CD4-positive, alpha-beta memory T cell (primary cell): ENCODE results near the gene DDRGK1. TPM values are rescaled to one million over a fixed set of nuclear protein-coding genes. Genes with fewer than 3 reads are reported as not detected.
"Not testable (repeated sequence)": the region's sequence is repeated elsewhere in the genome, so short reads cannot be mapped to it uniquely, and the experiment has no call there.

Experiments used
- CTCF ChIA-PET: fragments of 350-600 bp; sonication (Branson Sonifier 250); formaldehyde crosslinking; loops from one replicate; lab custom pipeline; 2021; ENCODE audit warnings: inconsistent platforms; ENCODE audit not compliant: partially characterized antibody; lab: Charles Lee
- POLR2A ChIA-PET: fragments of 350-600 bp; sonication (Branson Sonifier 250); formaldehyde crosslinking; loops from one replicate; lab custom pipeline; 2021; ENCODE audit not compliant: partially characterized antibody; lab: Charles Lee
- DNase-seq, 5 donors: peaks; one replicate each; pipeline versions ENCODE4 v3.0.0 to v3.0.0-alpha.2; 2020 to 2022; ENCODE audit warnings: mixed read lengths in 1 of 5
- H3K27ac ChIP-seq: one replicate; pipeline ENCODE4 v1.7.0; 2013; ENCODE audit warnings: low read depth, low read length
- H3K27me3 ChIP-seq: 2 replicates; pipeline ENCODE4 v1.7.0; 2013; ENCODE audit warnings: mild to moderate bottlenecking, low read length, moderate library complexity; ENCODE audit not compliant: insufficient read depth
- H3K36me3 ChIP-seq: 2 replicates; pipeline ENCODE4 v1.7.0; 2013; ENCODE audit warnings: mild to moderate bottlenecking, low read length, moderate library complexity; ENCODE audit not compliant: insufficient read depth
- H3K4me1 ChIP-seq: 2 replicates; pipeline ENCODE4 v1.7.0; 2013; ENCODE audit warnings: mild to moderate bottlenecking, low read length, moderate library complexity; ENCODE audit not compliant: insufficient read depth
- H3K4me3 ChIP-seq, 2 donors: one replicate each; pipeline ENCODE4 v1.7.0; 2013; ENCODE audit warnings: low read length in 2 of 2, mild to moderate bottlenecking in 1 of 2
- H3K9me3 ChIP-seq, 2 donors: one replicate each; pipeline ENCODE4 v1.7.0; 2013; ENCODE audit warnings: low read length in 2 of 2, control low read depth in 1 of 2; ENCODE audit not compliant: control insufficient read depth in 1 of 2
- H3K27ac Mint-ChIP-seq, 7 donors: one replicate each; pipeline ENCODE4 v1.8.0; 2020 to 2021; ENCODE audit warnings: mixed read lengths in 7 of 7, mild to moderate bottlenecking in 6 of 7, inconsistent platforms in 3 of 7, moderate library complexity in 3 of 7
- H3K27me3 Mint-ChIP-seq, 2 donors: one replicate each; pipeline ENCODE4 v1.8.0; 2020 to 2021; ENCODE audit warnings: mixed read lengths in 2 of 2
- H3K36me3 Mint-ChIP-seq, 2 donors: one replicate each; pipeline ENCODE4 v1.8.0; 2020 to 2021; ENCODE audit warnings: mixed read lengths in 2 of 2, inconsistent platforms in 1 of 2, mild to moderate bottlenecking in 1 of 2
- H3K4me1 Mint-ChIP-seq, 4 donors: one replicate each; pipeline ENCODE4 v1.8.0; 2020 to 2021; ENCODE audit warnings: mixed read lengths in 4 of 4, mild to moderate bottlenecking in 1 of 4
- H3K4me3 Mint-ChIP-seq, 8 donors: one replicate each; pipeline ENCODE4 v1.8.0; 2020 to 2021; ENCODE audit warnings: mixed read lengths in 8 of 8, mild to moderate bottlenecking in 7 of 8, moderate library complexity in 6 of 8, inconsistent platforms in 3 of 8
- H3K9me3 Mint-ChIP-seq, 8 donors: one replicate each; pipeline ENCODE4 v1.8.0; 2020 to 2021; ENCODE audit warnings: mixed read lengths in 8 of 8, mild to moderate bottlenecking in 5 of 8, inconsistent platforms in 3 of 8, moderate library complexity in 1 of 8
- intact Hi-C: fragments of 100-400 bp; cut with micrococcal nuclease; formaldehyde crosslinking; loops from one replicate; pipeline ENCODE4 v1.15.1; 2023
- polyA plus RNA-seq, 2 donors: library from polyadenylated mRNA; unstranded; fragments of 300-500 nt; fragmentation: Illumina TruSeq; gene quantifications; one replicate each; pipeline ENCODE4 v1.2.3, GENCODE V29; 2021
- total RNA-seq, 2 experiments: library from RNA; stranded (reverse); gene quantifications; one replicate each; pipeline ENCODE4 v1.2.3, GENCODE V29; 2021

DDRGK1 gene
- total and polyA plus RNA-seq, 4 experiments from 2014 or later = 35.2 to 61.0 (median 54.6) TPM

DNA sequence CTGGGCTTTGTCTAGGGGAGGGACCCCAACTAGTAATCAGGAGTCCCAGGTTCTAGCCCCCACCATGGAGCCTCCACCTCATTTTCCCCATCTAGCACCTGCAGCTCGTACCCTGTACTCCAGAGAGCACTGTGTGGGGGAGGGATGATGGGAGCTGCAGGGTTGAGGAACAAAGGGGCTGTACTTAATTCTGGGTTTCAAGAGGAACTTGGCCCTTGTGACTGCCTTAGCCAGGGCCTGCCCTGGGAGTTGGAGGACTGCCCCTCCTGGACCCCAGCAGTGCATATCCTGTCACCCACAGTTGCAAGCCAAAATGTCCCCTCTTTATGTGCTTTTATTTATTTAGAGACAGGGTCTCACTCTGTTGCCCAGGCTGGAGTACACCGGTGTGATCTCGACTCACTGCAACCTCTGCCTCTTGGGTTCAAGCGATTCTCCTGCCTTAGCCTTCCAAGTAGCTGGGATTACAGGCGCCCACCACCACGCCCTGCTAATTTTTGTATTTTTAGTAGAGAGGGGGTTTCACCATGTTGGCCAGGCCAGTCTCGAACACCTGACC lies 11.0 kb upstream of the DDRGK1 start:
- Histone ChIP-seq H3K36me3 (peaks cover 25% of the 10 kb centered on the region), H3K4me1 (peaks cover 12% of the 10 kb centered on the region)
- H3K27ac Mint-ChIP-seq = peak overlapping the region in 1 of 7 donors; percentile 31
- H3K4me3 ChIP-seq, H3K27me3 Mint-ChIP-seq, H3K27ac ChIP-seq, H3K9me3 Mint-ChIP-seq, H3K9me3 ChIP-seq, H3K4me3 Mint-ChIP-seq, CTCF ChIA-PET, DNase-seq, H3K27me3 ChIP-seq: not testable (repeated sequence)
- POLR2A ChIA-PET = interaction anchor here (1.1 kb wide), 1 partner anchor 13 kb away, joined by 3 read pairs; no protein-coding TSS in a partner anchor
- H3K36me3 Mint-ChIP-seq = peaks cover 11 to 19% of the 10 kb centered on the region in 2 donors
- intact Hi-C loops = loop anchor here (5.0 kb wide), 1 partner anchor 497 kb away; the partner anchor contains the start of gene SIGLEC1
- peaks cover 5 to 21% (median 8%) of the 10 kb centered on the region in 4 donors for H3K4me1 Mint-ChIP-seq

DNA sequence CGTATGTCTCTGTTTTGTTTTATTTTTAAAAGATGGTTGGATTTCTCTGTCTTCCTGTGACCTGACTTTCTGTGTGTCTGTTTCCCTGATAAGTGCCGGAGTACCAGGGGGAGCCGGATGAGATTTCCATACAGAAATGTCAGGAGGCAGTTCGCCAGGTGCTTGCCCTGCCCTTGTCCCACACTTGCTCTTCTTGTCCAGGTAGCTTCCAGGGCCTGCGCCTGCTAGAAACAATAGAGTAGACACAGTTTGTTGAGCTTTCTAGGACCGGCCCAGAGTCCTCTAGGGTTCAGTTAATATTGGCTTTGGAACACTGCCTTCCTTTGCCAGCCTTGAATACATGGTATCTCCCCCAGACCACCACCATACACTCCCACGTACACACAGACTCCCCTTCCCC lies 8.7 kb upstream of the DDRGK1 start:
- peaks cover 22% of the 10 kb centered on the region for H3K36me3 ChIP-seq
- Mint-ChIP-seq H3K36me3 (peaks cover 11 to 30% of the 10 kb centered on the region in 2 donors), H3K4me1 (peaks cover 17 to 37% (median 22%) of the 10 kb centered on the region in 4 donors), H3K27me3 (no peaks in the 10 kb centered on the region), H3K27ac (peak overlapping the region in 1 of 7 donors; percentile 74), H3K9me3 (no peaks in the 10 kb centered on the region), H3K4me3 (peak overlapping the region in 1 of 8 donors; percentile 15)
- intact Hi-C loops = no loop called here
- no peaks in the 10 kb centered on the region for H3K9me3 ChIP-seq
- CTCF ChIA-PET = no interaction called here
- POLR2A ChIA-PET = no interaction called here
- H3K4me1 ChIP-seq = peaks cover 21% of the 10 kb centered on the region
- no peak overlapping the region for H3K27ac ChIP-seq
- H3K27me3 ChIP-seq = no peaks in the 10 kb centered on the region
- no peak for DNase-seq
- no peak overlapping the region for H3K4me3 ChIP-seq

- H3K36me3 ChIP-seq = peaks cover 18% of the 10 kb centered on the region
- peak overlapping the region; percentile 70 to 89 for H3K4me3 ChIP-seq
- peak overlapping the region in 6 of 7 donors; percentile 33 to 92 (median 70) for H3K27ac Mint-ChIP-seq
- intact Hi-C loops = no loop called here
- no peaks in the 10 kb centered on the region for H3K27me3 Mint-ChIP-seq
- H3K9me3 ChIP-seq = no peaks in the 10 kb centered on the region
- H3K27ac ChIP-seq = peak overlapping the region; percentile 72
- ChIA-PET POLR2A (interaction anchor here (1.2 to 3.7 kb wide), 3 partner anchors 13 to 164 kb away, joined by 4 to 15 read pairs (median 13); partner anchors contain the start of genes MRPS26 and SLC4A11), CTCF (interaction anchor here (2.7 kb wide), 1 partner anchor 8 kb away, joined by 19 read pairs; no protein-coding TSS in a partner anchor)
- DNase-seq = no peak
- no peaks in the 10 kb centered on the region for H3K9me3 Mint-ChIP-seq
- no peaks in the 10 kb centered on the region for H3K27me3 ChIP-seq
- peaks cover 17 to 39% (median 22%) of the 10 kb centered on the region in 4 donors for H3K4me1 Mint-ChIP-seq
- peaks cover 21% of the 10 kb centered on the region for H3K4me1 ChIP-seq
- H3K36me3 Mint-ChIP-seq = peaks cover 11 to 29% of the 10 kb centered on the region in 2 donors
- H3K4me3 Mint-ChIP-seq = peak overlapping the region; percentile 84 to 97 (median 94)
Observed at GRCh38 chr20:3210346-3210745, 5.9 kb upstream of the DDRGK1 start.

GRCh38 chr20:3209946-3210317 lies 5.5 kb upstream of the DDRGK1 start:
- Histone ChIP-seq H3K4me3 (peak overlapping the region; percentile 70 to 89), H3K9me3 (no peaks in the 10 kb centered on the region), H3K27ac (peak overlapping the region; percentile 72), H3K4me1 (peaks cover 22% of the 10 kb centered on the region), H3K27me3 (no peaks in the 10 kb centered on the region), H3K36me3 (peaks cover 14% of the 10 kb centered on the region)
- intact Hi-C loops = no loop called here
- Mint-ChIP-seq H3K27ac (peak overlapping the region; percentile 64 to 97 (median 95)), H3K27me3 (no peaks in the 10 kb centered on the region), H3K4me3 (peak overlapping the region; percentile 84 to 97 (median 94)), H3K9me3 (no peaks in the 10 kb centered on the region), H3K4me1 (peaks cover 17 to 40% (median 22%) of the 10 kb centered on the region in 4 donors), H3K36me3 (peaks cover 11 to 26% of the 10 kb centered on the region in 2 donors)
- DNase-seq = peak in 1 of 5 donors; percentile 5
- ChIA-PET POLR2A (interaction anchor here (1.0 to 3.7 kb wide), 8 partner anchors 10 to 164 kb away, joined by 3 to 15 read pairs (median 6); partner anchors contain the start of genes MRPS26 and SLC4A11), CTCF (interaction anchor here (2.7 kb wide), 1 partner anchor 9 kb away, joined by 19 read pairs; no protein-coding TSS in a partner anchor)

DNA sequence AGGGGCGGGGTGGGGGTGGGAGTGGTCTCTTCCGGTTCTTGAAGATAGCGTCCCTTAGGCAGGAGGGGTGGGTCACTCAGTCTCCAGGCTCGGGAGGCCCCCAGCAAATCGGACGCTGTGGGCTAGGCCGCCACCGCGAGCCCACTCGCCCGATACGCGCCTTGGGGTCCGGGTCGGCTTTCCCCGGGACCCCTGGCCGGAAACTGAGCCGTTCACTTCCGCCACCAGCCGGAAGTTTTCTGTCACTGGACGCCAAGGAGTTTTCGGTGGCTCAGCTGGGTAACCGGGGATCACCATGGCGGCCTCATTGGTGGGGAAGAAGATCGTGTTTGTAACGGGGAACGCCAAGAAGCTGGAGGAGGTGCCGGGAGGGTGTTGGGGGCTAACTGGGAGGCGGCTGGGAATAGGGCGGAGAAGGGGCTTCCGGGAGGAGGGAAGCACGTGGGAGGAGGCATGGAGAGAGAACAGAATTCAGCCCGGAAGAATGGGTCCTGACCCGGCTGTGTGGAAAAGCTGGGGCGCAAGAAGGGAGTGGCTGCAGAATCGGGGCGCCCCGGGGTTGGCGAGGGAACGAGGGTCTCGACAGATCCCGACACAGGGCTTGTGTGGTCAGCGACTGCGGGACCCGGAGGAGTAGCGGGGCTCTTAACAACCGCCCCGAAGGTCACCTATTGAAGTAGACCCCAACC lies 4.9 kb upstream of the DDRGK1 start, which contains the start of gene ITPA:
Gene ITPA (plus strand): TSS at position 242 of the 689 bp plus-strand sequence. CDS start 54 bp downstream, at position 296.
- H3K4me3 Mint-ChIP-seq = peak within 1 kb of the TSS; percentile 84 to 97 (median 94)
- intact Hi-C loops = no loop called here
- H3K27ac Mint-ChIP-seq = peak within 1 kb of the TSS; percentile 64 to 97 (median 95)
- H3K36me3 Mint-ChIP-seq = peaks cover 11 to 28% of the 10 kb centered on the region in 2 donors
- CTCF ChIA-PET = interaction anchor here (1.6 to 2.7 kb wide), 2 partner anchors 9 to 156 kb away, joined by 5 to 19 read pairs; no protein-coding TSS in a partner anchor
- H3K27ac ChIP-seq = peak within 1 kb of the TSS; percentile 72
- H3K9me3 Mint-ChIP-seq = no peaks in the 10 kb centered on the region
- H3K27me3 Mint-ChIP-seq = no peaks in the 10 kb centered on the region
- POLR2A ChIA-PET = interaction anchor here (1.0 to 3.7 kb wide), 9 partner anchors 9 to 163 kb away, joined by 3 to 15 read pairs (median 6); partner anchors contain the start of genes FASTKD5, MRPS26, SLC4A11 and UBOX5
- H3K4me3 ChIP-seq = peak within 1 kb of the TSS; percentile 70 to 89
- peaks cover 12% of the 10 kb centered on the region for H3K36me3 ChIP-seq
- H3K4me1 ChIP-seq = peaks cover 27% of the 10 kb centered on the region
- DNase-seq = peak; percentile 43 to 54 (median 49)
- H3K9me3 ChIP-seq = no peaks in the 10 kb centered on the region
- H3K4me1 Mint-ChIP-seq = peaks cover 19 to 45% (median 25%) of the 10 kb centered on the region in 4 donors
- no peaks in the 10 kb centered on the region for H3K27me3 ChIP-seq

- H3K4me3 ChIP-seq = peak overlapping the region; percentile 70 to 89
- Mint-ChIP-seq H3K27me3 (no peaks in the 10 kb centered on the region), H3K27ac (peak overlapping the region; percentile 64 to 96 (median 93)), H3K4me1 (peaks cover 19 to 50% (median 29%) of the 10 kb centered on the region in 4 donors), H3K36me3 (peaks cover 9 to 31% of the 10 kb centered on the region in 2 donors), H3K4me3 (peak overlapping the region; percentile 84 to 97 (median 94)), H3K9me3 (no peaks in the 10 kb centered on the region)
- ChIA-PET CTCF (interaction anchor here (1.6 to 2.7 kb wide), 2 partner anchors 10 to 155 kb away, joined by 5 to 19 read pairs; no protein-coding TSS in a partner anchor), POLR2A (interaction anchor here (0.6 to 3.7 kb wide), 10 partner anchors 8 to 163 kb away, joined by 3 to 15 read pairs (median 6); partner anchors contain the start of genes FASTKD5, MRPS26, SLC4A11 and UBOX5)
- H3K36me3 ChIP-seq = peaks cover 9% of the 10 kb centered on the region
- no peaks in the 10 kb centered on the region for H3K9me3 ChIP-seq
- H3K4me1 ChIP-seq = peaks cover 27% of the 10 kb centered on the region
- intact Hi-C loops = no loop called here
- DNase-seq = peak in 2 of 5 donors; percentile 5 to 18
- H3K27me3 ChIP-seq = no peaks in the 10 kb centered on the region
- H3K27ac ChIP-seq = peak overlapping the region; percentile 72
Observed at GRCh38 chr20:3208786-3209256, 4.3 kb upstream of the DDRGK1 start.
